ENCODE results near the gene IL1RAP. TPM values are rescaled to one million over a fixed set of nuclear protein-coding genes. Genes with fewer than 3 reads are reported as not detected.
A peak's percentile ranks its signal among the peaks of the same experiment; 100 is the strongest.

IL1RAP gene
- total RNA-seq, 2 donors from 2014 or later: 17.2 to 29.2 TPM

GRCh38 chr3:190588570-190588969 lies 74.7 kb downstream of the IL1RAP start:
- peaks cover 21% of the 10 kb centered on the region for H3K4me1 Mint-ChIP-seq
- H3K27ac Mint-ChIP-seq: no peak overlapping the region
- H3K27me3 Mint-ChIP-seq: no peaks in the 10 kb centered on the region

GRCh38 chr3:190589326-190589725 lies 75.4 kb downstream of the IL1RAP start:
- H3K36me3 Mint-ChIP-seq (ENCODE audit: low read depth): no peaks in the 10 kb centered on the region

More at GRCh38 chr3:190588570-190588969, 74.7 kb downstream of the IL1RAP start:
- no peaks in the 10 kb centered on the region for H3K36me3 Mint-ChIP-seq (ENCODE audit: low read depth)
- no peak for ATAC-seq (replicated peaks)
- no peaks in the 10 kb centered on the region for H3K9me3 Mint-ChIP-seq
- H3K4me3 Mint-ChIP-seq: no peak overlapping the region

GRCh38 chr3:190591080-190591479 lies 77.2 kb downstream of the IL1RAP start:
- H3K36me3 Mint-ChIP-seq (ENCODE audit: low read depth): no peaks in the 10 kb centered on the region
- no peak overlapping the region for H3K4me3 Mint-ChIP-seq
- H3K4me1 Mint-ChIP-seq: peaks cover 16% of the 10 kb centered on the region
- no peak for ATAC-seq (replicated peaks)
- no peaks in the 10 kb centered on the region for H3K9me3 Mint-ChIP-seq
- H3K27me3 Mint-ChIP-seq: no peaks in the 10 kb centered on the region
- no peak overlapping the region for H3K27ac Mint-ChIP-seq

More at GRCh38 chr3:190589326-190589725, 75.4 kb downstream of the IL1RAP start:
- Mint-ChIP-seq H3K4me1 (peaks cover 21% of the 10 kb centered on the region), H3K9me3 (no peaks in the 10 kb centered on the region), H3K4me3 (no peak overlapping the region), H3K27me3 (no peaks in the 10 kb centered on the region), H3K27ac (no peak overlapping the region)
- no peak for ATAC-seq (replicated peaks)

- ATAC-seq (replicated peaks): no peak
- Mint-ChIP-seq H3K4me3 (no peak overlapping the region), H3K4me1 (no peaks in the 10 kb centered on the region), H3K36me3 (ENCODE audit: low read depth) (no peaks in the 10 kb centered on the region), H3K27ac (no peak overlapping the region), H3K9me3 (no peaks in the 10 kb centered on the region), H3K27me3 (no peaks in the 10 kb centered on the region)
Measured at GRCh38 chr3:190593075-190593474, 79.2 kb downstream of the IL1RAP start.

- Mint-ChIP-seq H3K27me3 (no peaks in the 10 kb centered on the region), H3K36me3 (ENCODE audit: low read depth) (peaks cover 1% of the 10 kb centered on the region), H3K4me3 (peak overlapping the region; percentile 17), H3K27ac (no peak overlapping the region), H3K4me1 (no peaks in the 10 kb centered on the region), H3K9me3 (no peaks in the 10 kb centered on the region)
- no peak for ATAC-seq (replicated peaks)
Measured at GRCh38 chr3:190594171-190594570, 80.3 kb downstream of the IL1RAP start.

GRCh38 chr3:190595179-190595795 lies 81.4 kb downstream of the IL1RAP start:
- H3K4me1 Mint-ChIP-seq: no peaks in the 10 kb centered on the region
- H3K27me3 Mint-ChIP-seq: no peaks in the 10 kb centered on the region
- peaks cover 12% of the 10 kb centered on the region for H3K36me3 Mint-ChIP-seq (ENCODE audit: low read depth)
- no peaks in the 10 kb centered on the region for H3K9me3 Mint-ChIP-seq
- H3K4me3 Mint-ChIP-seq: no peak overlapping the region
- no peak overlapping the region for H3K27ac Mint-ChIP-seq
- no peak for ATAC-seq (replicated peaks)

- no peak overlapping the region for H3K4me3 Mint-ChIP-seq
- ATAC-seq (replicated peaks): no peak
- no peaks in the 10 kb centered on the region for H3K4me1 Mint-ChIP-seq
- peaks cover 15% of the 10 kb centered on the region for H3K36me3 Mint-ChIP-seq (ENCODE audit: low read depth)
- no peaks in the 10 kb centered on the region for H3K27me3 Mint-ChIP-seq
- no peaks in the 10 kb centered on the region for H3K9me3 Mint-ChIP-seq
- no peak overlapping the region for H3K27ac Mint-ChIP-seq
Measured at GRCh38 chr3:190595807-190596206, 81.9 kb downstream of the IL1RAP start.

GRCh38 chr3:190596349-190597285 lies 82.7 kb downstream of the IL1RAP start:
- no peak for ATAC-seq (replicated peaks)
- Mint-ChIP-seq H3K9me3 (no peaks in the 10 kb centered on the region), H3K4me1 (no peaks in the 10 kb centered on the region), H3K36me3 (ENCODE audit: low read depth) (peaks cover 15% of the 10 kb centered on the region), H3K27me3 (no peaks in the 10 kb centered on the region), H3K27ac (no peak overlapping the region), H3K4me3 (no peak overlapping the region)

- H3K4me1 Mint-ChIP-seq: no peaks in the 10 kb centered on the region
- H3K4me3 Mint-ChIP-seq: no peak overlapping the region
- no peaks in the 10 kb centered on the region for H3K27me3 Mint-ChIP-seq
- H3K36me3 Mint-ChIP-seq (ENCODE audit: low read depth): peaks cover 15% of the 10 kb centered on the region
- H3K27ac Mint-ChIP-seq: no peak overlapping the region
- no peak for ATAC-seq (replicated peaks)
- no peaks in the 10 kb centered on the region for H3K9me3 Mint-ChIP-seq
Measured at GRCh38 chr3:190597291-190597690, 83.4 kb downstream of the IL1RAP start.

GRCh38 chr3:190601622-190602021 lies 87.7 kb downstream of the IL1RAP start:
- Mint-ChIP-seq H3K9me3 (peaks cover 5% of the 10 kb centered on the region), H3K27ac (no peak overlapping the region), H3K4me1 (peaks cover 6% of the 10 kb centered on the region), H3K4me3 (no peak overlapping the region), H3K36me3 (ENCODE audit: low read depth) (peaks cover 48% of the 10 kb centered on the region), H3K27me3 (no peaks in the 10 kb centered on the region)
- no peak for ATAC-seq (replicated peaks)

GRCh38 chr3:190605385-190605784 lies 91.5 kb downstream of the IL1RAP start:
- ATAC-seq (replicated peaks): no peak
- Mint-ChIP-seq H3K9me3 (peaks cover 5% of the 10 kb centered on the region), H3K27ac (peak overlapping the region; percentile 76), H3K27me3 (no peaks in the 10 kb centered on the region), H3K36me3 (ENCODE audit: low read depth) (peaks cover 57% of the 10 kb centered on the region), H3K4me1 (peaks cover 6% of the 10 kb centered on the region), H3K4me3 (no peak overlapping the region)

- H3K36me3 Mint-ChIP-seq (ENCODE audit: low read depth): peaks cover 55% of the 10 kb centered on the region
- peaks cover 6% of the 10 kb centered on the region for H3K4me1 Mint-ChIP-seq
- H3K27ac Mint-ChIP-seq: peak overlapping the region; percentile 16
- H3K27me3 Mint-ChIP-seq: no peaks in the 10 kb centered on the region
- peaks cover 5% of the 10 kb centered on the region for H3K9me3 Mint-ChIP-seq
- no peak for ATAC-seq (replicated peaks)
- no peak overlapping the region for H3K4me3 Mint-ChIP-seq
Measured at GRCh38 chr3:190606596-190606995, 92.7 kb downstream of the IL1RAP start.

GRCh38 chr3:190607021-190607420 lies 93.1 kb downstream of the IL1RAP start:
- Mint-ChIP-seq H3K27ac (no peak overlapping the region), H3K27me3 (no peaks in the 10 kb centered on the region), H3K9me3 (peaks cover 5% of the 10 kb centered on the region), H3K36me3 (ENCODE audit: low read depth) (peaks cover 55% of the 10 kb centered on the region), H3K4me1 (peaks cover 6% of the 10 kb centered on the region), H3K4me3 (no peak overlapping the region)
- ATAC-seq (replicated peaks): no peak

- peaks cover 48% of the 10 kb centered on the region for H3K36me3 Mint-ChIP-seq (ENCODE audit: low read depth)
- no peak overlapping the region for H3K27ac Mint-ChIP-seq
Measured at GRCh38 chr3:190608850-190609589, 95.1 kb downstream of the IL1RAP start.

More at GRCh38 chr3:190608850-190609589, 95.1 kb downstream of the IL1RAP start:
- Mint-ChIP-seq H3K4me1 (peaks cover 6% of the 10 kb centered on the region), H3K4me3 (no peak overlapping the region), H3K9me3 (peaks cover 5% of the 10 kb centered on the region), H3K27me3 (no peaks in the 10 kb centered on the region)
- no peak for ATAC-seq (replicated peaks)

All from activated T-helper 17 cell treated with anti-CD3 and anti-CD28 coated beads, Interleukin-2, amount 50 U/mL, for 72 hours (primary cell).